ENCODE measurements around the gene NDUFA11.
"Not testable (repeated sequence)": the region's sequence is repeated elsewhere in the genome, so short reads cannot be mapped to it uniquely, and the experiment has no call there.

The NDUFA11 gene

GRCh38 chr19:5890099-5890498, 13.5 kb downstream of the NDUFA11 start:
- no peak for DNase-seq (ENCODE audit: low spot score)

GRCh38 chr19:5889288-5889971, 14.2 kb downstream of the NDUFA11 start:
- no peak for DNase-seq (ENCODE audit: low spot score)

GRCh38 chr19:5884065-5884811, 19.4 kb downstream of the NDUFA11 start:
- not testable (repeated sequence) for DNase-seq (ENCODE audit: low spot score)

DNA sequence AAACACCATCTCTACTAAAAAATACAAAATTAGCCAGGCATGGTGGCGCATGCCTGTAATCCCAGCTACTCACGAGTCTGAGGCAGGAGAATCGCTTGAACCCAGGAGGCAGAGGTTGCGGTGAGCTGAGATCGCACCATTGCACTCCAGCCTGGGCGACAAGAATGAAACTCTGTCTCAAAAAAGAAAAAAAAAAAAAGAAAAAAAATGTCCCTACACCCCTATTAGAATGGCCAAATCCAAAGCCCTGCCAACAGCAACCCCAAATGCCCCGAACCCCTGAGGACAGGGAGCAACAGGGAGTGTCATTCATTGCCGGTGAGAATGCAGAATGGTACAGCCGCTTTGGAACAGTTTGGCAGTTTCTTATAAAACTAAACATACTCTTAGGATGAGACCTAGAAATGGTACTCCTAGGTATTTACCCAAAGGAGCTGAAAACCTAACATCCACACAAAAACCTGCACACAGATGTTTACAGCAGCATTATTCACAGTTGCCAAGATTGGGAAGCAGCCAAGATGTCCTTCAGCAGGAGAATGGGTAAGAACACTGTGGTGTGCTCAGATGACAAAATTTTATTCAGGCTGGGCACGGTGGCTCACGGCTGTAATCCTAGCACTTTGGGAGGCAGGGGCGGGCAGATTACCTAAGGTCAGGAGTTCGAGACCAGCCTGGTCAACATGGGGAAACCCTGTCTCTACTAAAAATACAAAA, 20.3 kb downstream of the NDUFA11 start:
- not testable (repeated sequence) for DNase-seq (ENCODE audit: low spot score)

DNA sequence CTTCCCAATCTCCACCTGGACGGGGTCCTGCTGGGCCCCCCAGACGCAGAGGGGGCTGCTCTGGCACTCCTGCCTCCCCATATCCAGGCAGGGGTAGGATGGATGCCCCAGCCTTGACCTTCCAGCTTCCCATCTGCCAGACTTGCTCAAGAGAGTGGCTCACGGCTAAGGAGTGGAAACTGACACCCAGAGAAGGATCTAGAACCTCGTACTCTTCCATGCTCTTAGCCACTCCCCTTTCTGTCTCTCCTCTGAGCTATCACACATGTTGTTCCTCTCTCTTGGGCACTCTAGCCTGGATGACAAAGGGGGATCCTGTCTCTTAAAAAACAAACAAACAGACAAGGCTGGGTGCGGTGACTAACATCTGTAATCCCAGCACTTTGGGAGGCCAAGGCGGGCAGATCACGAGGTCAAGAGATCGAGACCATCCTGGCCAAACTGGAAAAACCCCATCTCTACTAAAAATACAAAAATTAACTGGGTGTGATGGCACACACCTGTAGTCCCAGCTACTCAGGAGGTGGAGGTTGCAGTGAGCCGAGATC, 21.1 kb downstream of the NDUFA11 start:
- DNase-seq (ENCODE audit: low spot score) = no peak

GRCh38 chr19:5881543-5882299, 21.9 kb downstream of the NDUFA11 start:
- DNase-seq (ENCODE audit: low spot score) = no peak

- DNase-seq (ENCODE audit: low spot score) = no peak
Measured at GRCh38 chr19:5880604-5881078, 22.9 kb downstream of the NDUFA11 start.

- DNase-seq (ENCODE audit: low spot score) = no peak
Measured at GRCh38 chr19:5880196-5880595, 23.4 kb downstream of the NDUFA11 start.

- DNase-seq (ENCODE audit: low spot score) = no peak
Measured at GRCh38 chr19:5877882-5878281, 25.7 kb downstream of the NDUFA11 start.

GRCh38 chr19:5877427-5877826, 26.2 kb downstream of the NDUFA11 start:
- DNase-seq (ENCODE audit: low spot score) = no peak

GRCh38 chr19:5874496-5874895, 29.1 kb downstream of the NDUFA11 start:
- DNase-seq (ENCODE audit: low spot score) = not testable (repeated sequence)

GRCh38 chr19:5873617-5874199, 29.9 kb downstream of the NDUFA11 start:
- no peak for DNase-seq (ENCODE audit: low spot score)

DNA sequence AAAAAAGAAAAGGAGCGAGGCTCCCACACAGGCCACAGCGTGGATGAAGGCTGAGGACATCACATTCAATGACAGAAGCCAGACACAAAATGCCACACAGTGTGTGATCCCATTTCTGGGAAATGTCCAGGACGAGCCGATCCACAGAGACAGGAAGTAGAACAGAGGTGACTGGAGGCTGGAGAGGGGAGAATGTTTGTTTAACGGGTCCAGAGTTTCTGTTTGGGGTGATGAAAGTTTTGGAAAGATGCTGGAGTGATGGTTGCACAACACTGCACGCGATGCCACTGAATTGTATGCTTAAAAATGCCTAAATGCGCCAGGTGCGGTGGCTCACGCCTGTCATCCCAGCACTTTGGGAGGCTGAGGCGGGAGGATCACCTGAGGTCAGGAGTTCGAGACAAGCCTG, 32.6 kb downstream of the NDUFA11 start:
- DNase-seq (ENCODE audit: low spot score) = no peak

DNA sequence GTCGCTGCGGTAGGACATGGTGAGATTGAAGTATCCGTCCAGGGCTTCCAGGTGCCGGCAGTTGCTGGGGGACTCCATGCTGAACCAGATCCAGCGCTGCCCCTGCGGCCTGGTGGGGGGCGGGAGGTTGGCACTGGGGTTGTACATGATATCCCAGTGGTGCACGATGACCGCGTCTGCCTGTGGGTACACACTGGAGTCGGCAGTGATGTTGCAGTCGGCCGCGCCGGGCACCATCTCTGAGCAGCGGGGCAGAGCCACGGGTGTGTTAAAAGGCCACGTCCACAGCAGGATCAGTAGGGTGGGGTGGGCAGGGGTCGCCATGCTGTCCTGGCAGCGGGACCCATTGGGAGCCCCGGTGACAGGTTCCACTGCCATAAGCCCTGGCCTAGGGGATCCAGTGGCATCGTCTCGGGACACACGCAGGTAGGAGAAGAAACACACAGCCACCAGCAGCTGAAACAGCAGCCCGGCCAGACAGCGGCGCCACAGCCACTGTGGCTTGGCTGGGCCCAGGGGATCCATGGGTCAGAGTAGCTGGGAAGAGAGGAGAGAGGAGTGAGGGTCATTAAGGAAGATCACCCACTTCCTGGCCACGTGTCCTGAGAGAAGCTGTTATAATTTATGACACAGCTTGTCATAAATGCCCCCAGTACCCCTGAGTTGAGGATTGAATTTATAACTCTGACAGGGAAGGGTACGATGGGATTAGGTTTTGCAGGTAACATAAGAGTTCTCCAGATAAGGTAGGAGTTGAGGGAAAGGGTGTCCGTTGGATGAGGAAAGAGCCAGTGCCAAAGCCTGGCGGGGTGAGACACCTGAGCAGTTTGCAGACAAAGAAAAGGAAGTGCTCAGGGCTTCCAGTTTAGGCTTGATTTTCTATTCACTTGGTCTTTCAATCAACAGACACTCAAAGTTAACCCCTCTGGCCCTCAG, 36.1 kb downstream of the NDUFA11 start:
- DNase-seq (ENCODE audit: low spot score) = no peak

- DNase-seq (ENCODE audit: low spot score) = no peak
Measured at GRCh38 chr19:5865772-5866171, 37.8 kb downstream of the NDUFA11 start.

DNA sequence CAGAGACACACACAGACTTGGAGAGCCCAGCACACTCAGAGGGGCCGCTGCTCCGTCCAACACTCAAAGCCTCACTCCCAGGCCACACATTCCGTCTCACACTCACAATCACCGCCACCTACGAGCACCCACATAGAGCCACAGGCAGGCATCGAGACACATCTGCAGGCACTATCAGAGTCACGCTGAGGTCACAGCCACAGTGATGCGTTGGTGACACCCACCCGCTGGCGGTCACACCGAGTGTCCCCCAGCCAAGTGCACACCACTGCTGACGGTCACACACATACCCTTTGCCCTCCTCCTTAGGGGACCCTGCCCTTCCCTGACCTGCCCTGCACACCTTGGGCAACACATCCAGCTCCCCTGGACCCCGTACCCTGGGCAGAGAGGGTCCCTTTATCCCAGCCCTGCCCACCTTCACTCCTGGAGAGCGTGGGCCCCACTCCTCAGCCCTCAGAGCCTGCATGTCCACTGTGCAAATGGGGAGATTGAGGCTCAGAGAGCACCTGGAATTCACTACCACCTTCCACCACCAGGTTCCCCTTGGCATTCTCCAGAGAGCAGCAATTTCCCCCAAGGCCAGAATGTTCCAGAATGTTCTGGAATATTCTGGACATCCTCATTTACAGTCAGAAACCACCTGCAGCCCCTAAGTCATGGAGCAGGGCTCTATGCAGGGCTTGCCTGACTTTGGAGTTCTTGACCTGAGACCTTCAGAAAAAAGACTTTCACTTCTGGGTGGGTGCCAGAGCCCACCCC, 38.7 kb downstream of the NDUFA11 start:
- DNase-seq (ENCODE audit: low spot score) = no peak

DNA sequence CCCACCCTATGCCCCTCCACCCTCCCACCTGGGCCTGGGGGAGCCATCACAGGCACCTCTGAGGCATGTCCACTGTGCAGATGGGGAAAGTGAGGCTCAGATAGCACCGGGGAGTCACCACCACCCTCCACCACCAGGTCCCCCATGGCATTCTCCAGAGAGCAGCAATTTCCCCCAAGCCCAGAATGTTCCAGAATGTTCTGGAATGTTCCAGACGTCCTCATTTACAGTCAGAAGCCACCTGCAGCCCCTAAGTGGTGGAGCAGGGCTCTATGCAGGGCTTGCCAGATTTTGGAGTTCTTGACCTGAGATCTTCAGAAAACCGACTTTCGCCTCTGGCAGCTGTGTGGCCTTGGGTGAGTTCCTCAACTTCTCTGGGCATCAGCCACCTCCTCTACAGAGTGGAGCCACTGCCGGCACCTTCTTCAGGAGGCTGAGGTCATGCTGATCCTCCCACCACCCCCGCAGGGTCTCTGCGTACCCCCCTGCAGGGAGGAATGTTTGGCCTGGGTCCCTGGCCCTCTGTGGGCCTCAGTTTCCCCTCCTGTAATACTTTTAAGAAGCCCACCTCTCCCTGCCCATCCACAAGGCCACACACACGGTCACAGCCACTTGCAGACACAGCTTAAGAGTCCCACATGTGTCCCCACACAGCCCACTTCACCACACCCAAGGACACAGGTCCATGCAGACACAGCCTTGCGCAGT, 39.4 kb downstream of the NDUFA11 start:
- no peak for DNase-seq (ENCODE audit: low spot score)

DNA sequence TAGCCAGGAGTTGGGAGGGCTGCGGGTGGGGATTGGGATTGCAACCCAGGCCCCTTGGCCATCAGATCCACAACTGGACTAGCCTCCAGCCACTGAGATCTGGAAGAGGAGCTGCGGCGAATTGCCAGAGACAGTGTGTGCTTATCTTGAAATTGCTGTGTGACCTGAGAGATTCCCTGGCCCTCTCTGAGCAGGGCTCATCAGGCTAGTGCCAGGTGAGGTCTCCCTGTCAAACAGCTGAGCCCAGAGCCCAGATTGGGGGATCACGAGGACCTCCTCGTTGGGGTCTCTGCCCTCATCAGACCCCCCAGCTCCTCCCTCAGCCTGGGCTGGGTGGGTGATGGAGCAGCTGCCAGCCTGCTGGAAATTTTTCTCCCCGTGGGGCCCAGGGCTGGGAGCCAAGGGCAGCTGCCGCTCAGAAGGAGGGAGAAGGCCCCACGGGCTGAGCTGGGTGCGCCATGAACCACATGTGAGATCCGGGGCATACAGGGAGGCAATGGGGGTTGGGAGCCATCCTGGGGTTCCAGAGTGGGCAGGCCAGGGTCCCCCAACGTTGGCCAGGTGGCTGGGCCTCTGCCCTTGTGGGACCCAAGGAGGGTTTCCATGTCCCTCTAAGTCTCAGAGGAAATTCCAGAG, 40.4 kb downstream of the NDUFA11 start:
- no peak for DNase-seq (ENCODE audit: low spot score)

Measured in SK-N-DZ (cell line).